ENCODE results near the gene AKTIP.
A peak's percentile ranks its signal among the peaks of the same experiment; 100 is the strongest.
"Not testable (repeated sequence)": the region's sequence is repeated elsewhere in the genome, so short reads cannot be mapped to it uniquely, and the experiment has no call there.

The AKTIP gene

DNA sequence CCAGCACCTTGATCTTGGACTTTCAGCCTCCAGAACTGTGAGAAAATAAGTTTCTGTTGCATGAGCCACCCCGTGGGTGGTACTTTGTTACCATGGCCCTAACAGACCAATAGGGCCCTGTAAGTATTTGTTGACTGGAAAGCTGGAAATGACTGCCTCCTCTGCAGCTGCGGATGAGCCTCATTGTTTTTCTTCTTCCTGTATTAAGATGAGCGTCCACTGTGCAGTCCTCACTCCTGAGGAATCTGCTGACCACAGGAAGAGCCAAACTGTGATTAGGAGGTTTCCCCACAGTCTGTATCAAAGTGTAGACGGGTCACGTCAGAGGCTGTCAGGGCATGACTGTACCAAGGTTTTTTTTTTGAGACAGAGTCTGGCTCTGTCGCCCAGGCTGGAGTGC is 12.2 kb upstream of the AKTIP start:
- no peak for DNase-seq

DNA sequence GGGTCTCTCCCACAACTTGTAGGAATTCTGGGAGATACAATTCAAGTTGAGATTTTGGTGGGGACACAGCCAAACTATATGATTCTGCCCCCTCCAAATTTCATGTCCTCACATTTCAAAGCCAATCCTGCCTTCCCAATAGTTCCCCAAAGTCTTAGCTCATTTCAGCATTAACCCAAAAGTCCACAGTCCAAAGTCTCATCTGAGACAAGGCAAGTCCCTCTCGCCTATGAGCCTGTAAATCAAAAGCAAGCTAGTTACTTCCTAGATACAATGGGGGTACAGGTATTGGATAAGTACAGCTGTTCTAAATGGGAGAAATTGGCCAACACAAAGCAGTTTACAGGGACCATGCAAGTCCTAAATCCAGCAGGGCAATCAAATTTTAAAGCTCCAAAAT is 9.8 kb upstream of the AKTIP start:
- not testable (repeated sequence) for DNase-seq

DNA sequence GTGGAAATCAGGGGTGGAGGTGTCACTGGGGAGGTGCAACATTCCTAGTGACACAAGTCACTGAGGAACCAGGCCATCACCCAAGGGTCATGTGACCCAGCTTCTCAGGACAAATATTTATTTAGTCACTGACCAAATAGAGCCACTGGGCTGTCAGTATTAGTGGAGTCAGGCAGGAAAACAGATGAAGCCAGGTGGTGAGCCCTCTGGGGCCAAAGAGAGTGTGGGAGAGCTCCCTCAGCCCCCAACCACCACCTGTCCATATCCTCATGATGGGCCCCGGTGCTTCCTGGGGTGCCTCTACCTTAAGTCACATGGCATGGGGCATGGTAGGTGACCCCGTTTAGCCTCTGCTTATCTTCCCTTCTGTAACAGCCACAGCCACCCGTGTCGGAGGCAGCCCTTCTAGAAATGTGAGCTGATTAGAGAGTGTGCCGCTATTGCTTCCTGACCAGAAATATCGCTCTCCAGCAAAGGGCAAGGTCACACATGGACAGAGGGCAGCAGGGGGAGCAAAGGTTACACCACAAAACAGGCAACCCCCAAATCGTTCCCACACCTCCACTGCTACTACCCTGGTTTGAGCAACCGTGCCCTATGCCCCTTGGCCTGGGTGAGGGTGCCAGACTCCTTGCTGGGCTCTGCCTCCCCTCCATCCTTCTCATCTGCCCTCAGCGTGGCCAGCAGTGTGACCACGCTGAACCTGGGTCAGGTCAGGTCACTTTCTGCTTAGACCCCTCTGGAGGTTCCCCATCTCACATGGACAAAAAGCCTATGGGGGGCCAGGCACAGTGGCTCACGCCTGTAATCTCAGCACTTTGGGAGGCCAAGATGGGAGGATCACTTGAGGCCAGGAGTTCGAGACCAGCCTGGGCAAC is 8.6 kb upstream of the AKTIP start:
- DNase-seq, result no peak

DNA sequence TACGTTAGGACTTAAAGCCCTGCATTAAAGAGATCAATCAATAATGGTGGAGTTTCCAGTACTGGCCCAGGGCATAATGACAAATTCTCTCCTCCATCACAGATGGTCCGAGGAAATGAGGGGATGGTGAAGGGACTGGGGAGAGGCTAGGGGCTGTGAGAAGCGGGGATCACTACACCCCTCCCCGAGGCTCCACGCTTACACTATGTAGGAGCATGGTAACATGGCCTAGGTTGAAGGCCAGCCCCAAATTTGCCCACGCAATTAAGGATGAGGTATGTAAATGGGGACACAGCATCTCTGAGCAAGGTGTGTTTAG is 8.0 kb upstream of the AKTIP start:
- DNase-seq, result no peak

DNA sequence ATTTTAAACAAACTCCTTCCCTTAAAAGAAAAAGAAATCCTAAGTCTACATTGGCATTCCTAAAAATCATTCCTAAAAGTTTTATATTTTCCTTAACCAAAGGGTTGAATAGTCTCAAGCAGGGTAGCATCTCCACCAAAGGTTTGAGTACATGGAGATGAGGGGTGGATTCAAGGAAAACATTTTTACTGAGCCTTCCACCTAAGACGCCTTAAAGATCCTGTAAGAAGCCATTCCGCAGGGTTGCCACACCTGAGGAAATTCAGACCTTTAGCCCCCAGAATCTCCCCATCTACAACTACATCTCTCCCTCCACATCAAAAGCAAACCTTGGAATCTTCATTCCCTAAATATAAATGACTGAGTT is 7.7 kb upstream of the AKTIP start:
- no peak for DNase-seq

DNA sequence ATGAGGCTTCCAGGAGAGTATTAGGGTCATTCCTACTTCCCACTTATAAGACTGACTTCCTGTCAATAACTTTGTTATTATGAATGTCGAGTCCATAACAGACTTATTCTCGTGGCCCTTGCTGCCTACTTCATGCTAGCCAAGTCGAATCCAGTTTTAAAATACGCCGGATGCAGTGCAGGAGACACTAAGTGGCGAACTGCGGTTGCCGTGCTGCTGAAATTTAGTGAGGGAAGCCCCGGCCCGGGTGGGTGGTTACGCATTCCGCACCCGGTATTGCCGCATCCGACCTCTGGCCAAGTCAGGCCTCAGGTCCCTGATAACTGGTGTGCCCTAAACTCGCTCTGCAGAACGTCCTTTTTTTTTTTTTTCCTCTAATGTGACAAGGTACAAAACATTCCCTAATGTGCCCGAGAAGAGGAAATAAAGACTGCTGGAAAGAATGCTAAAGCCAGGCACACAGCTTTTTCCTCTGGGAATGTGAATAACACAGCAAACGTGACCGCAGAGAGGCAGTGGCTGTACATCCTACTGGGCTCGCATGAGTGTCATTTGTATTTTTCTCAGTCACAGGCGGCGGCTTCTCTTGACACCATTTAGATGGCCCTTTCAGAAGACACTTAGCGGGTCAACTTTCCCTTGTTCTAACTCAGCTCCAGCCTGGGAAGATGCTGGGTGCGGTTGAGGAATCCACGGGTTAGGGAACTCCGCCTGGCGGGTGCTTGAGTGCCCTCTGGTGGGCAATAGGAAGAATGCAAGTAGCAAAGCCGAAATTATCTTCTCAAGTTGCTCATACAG is 7.1 kb upstream of the AKTIP start:
- DNase-seq, result peak; percentile 72

DNA sequence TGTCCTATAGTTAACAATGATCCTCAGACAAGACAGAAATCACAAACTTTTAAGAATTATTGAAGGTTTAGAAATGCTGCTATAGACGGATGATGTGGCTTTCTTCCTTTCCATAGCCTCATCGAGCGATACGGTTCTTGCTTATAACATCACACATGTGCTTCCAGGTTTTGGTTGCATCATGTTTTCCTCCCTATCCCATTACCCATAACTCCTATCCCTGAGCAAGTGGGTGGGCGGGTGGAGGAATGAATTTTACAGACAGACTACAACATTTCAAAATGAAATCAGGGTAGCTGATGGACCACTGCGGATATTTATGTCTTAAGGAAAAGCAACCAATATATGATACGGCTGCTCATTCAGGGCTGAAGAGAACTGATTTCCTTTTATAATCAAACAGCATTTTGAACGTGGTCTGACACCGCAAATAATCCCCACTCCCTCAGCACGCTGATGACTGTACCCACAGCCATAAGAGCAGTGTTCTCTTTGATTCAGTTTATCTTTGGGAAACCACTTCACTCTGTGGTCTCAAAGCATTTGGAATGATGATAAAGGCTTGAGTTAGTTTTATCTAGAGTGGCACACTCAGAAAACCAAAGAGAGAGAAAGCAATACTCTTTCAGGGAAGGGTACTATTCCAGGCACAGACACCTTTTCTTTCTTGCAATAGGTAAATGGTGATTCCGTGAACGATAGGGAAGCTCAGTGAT is 4.6 kb upstream of the AKTIP start:
- DNase-seq, result no peak

DNA sequence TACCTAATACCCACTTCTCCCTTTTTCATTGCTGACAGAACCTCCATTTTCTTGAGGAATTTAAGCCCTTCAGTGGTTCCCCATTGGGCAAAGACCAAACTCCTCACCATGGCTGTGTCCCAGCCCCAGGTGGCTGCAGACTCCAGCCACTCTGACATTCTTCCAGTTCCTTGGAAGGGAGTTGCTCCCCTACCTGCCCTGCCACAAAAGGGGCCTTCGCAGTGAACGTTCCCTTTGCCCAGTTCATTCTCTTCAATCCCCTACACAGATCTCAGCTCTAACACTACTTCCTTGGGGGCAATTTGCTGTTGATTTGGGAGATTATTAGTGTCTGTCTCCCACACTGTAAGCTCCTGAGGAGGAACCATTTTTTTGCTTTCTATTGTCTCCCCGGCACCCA is 3.2 kb upstream of the AKTIP start:
- no peak for DNase-seq

DNA sequence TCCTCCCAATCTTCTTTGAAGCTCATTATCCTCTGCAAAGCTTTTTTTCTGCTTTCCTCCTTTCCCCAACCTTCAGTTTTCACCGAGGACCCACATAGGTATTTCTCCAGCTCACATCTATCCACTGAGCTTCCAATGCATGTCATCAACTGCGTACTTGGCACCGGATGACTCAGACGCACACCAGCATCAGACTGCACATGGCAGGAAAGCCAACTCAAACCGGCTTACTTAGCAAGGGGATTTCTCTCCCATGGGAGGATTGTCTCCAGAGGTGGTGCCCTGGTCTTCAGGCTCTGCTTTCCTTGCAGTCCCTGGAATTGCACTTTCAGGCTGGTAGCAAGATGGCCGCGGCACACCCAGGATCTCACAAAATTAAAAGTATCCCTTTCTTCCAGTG is 1.7 kb upstream of the AKTIP start:
- no peak for DNase-seq

DNA sequence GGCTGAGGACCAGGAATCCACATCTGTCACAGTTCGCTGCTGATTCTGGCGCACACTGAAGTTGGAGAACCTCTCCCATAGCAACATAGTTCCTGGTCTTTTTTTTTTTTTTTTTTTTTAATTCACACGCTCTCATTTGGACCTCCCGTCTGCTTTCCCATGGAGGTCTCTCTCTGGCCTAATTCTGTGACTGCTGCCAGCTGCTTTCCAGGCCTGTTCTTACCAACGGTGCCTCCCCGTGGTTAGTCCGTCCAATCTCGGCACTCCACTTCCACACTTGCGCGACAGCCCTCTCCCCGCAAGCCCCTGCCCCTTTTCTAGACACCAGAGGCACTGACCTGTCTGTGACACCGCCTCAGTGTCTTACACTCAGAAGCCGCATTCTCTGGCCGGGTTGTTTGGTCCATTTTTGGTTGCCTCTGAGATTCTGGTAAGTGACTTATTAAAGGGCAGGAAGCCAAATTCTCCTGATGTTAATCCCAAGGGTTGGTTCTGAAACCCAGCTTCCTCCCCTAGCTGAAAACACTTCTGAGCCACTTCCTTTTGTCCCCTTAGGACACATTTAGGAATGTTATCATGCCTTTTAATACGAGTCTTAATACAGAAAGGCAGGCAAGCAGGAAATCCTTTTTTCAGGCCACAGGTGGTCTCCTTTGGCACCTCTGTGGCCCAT is 1.1 kb upstream of the AKTIP start:
- DNase-seq, result peak; percentile 78

DNA sequence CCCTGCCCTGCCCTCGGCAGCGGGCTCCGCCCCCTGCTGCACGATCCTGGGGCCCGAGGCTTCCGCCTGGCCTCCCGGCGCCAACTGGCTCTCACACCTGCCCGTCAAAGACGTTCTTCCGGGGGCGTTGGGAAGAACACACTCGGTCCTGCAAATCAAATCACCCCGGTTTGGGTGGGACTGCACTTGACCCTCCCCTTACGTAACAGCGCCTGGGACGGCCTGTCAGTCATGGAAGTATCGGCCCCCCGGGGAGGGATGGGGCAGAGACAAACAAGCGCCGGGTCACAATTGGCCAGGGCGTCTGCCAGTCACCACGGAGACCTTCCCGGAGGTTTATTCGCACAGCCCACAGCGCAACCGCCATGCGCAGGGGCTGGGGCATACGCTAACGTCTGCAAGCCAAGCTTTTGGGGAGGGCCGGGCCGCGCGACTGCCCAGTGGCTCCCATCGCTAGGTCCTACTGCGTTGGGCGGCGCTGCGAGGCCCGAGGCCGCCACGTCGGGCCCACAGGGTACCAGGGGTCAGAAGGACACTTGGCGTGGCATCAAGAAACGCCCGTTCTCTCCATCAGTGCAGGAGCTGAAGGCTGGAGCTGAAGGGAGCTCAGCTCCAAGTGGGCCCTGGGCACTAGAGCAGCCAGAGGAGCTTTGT is 388 bp upstream of the AKTIP start:
- peak; percentile 100 for DNase-seq

DNA sequence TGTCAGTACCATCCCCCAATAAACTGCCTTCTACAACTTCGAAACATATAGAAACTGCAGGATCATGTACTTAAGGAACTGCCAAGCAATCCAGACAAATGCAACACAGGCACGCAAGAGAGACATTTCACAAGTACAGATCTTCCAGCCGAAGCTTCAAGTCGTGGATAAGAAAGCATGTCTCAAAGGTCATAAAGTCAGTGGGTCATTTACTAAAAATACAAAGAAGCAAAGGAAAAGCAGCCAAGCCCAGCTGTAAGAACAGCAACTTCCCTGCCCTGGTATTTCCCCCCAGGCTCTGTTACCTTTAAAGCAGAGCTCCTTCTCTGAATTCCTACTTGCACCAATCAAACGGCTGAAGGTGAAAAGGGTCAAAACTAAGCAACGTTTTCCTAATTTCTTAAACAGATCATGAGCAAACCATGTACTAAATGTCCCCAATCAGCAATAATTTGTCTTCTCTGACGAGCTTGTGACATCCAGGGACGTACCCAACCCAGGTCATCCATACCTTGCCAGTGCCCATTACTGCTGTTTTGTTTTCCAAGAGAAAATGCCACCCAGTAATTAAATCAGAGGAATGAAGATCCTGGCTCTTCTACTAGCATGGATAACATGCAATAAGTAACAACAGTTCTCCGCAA is 1.7 kb downstream of the AKTIP start:
- no peak for DNase-seq

DNA sequence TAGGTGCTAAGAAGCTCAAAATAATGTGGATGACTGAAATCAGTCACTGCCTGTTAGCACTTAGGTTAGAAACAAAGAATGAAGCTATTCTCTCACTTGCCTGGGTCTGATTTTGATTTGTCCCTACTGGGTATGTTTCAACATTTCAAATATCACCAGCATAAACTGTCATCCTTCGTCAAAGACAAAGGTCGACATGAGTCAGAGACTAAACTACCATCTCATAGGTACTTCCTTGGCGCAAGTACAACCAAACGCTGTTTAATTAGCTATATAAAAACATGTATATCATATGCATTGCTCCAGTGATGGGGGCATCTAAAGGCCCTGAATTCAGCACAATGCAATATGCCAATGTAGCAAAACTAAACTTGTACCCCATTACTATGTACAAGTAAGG is 4.0 kb downstream of the AKTIP start:
- no peak for DNase-seq

DNA sequence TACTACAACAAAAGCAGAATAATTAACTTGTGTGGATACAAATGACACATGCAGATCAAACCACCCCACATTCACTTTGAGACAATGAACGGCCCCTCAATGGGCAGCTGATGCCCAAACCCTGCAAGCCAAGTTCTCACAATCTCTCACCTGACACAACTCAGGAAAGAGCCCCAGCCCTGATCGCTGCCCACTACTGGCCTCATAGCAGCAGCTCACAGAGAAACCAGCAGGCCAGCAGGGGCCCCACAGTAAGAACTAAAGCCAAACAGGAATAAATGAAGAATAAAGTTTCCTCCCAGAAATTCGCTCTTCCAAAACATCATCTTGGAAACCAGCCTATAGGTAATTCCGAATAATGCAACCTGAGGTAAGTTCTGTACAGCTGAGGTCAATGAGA is 7.7 kb downstream of the AKTIP start:
- DNase-seq, result no peak

DNA sequence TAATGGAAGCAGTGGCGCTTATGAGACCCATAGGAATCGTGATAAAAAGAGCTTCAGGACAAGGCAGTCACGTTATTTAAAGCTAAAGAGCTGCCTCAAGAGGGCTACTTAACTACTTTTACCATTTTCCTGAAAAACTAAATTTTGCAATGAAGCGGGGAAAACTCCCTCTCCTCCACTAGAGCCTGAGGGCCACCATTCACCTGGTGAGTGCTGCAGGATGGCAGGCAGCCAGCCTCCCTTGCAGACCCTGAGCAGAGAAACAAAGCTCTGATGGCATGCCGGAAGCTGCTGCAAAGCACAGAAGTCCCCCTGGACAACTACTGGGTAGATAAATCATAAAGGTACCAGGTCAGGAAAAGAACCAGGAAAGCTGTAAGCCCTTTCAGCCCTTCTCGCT is 8.4 kb downstream of the AKTIP start:
- DNase-seq, result no peak

DNA sequence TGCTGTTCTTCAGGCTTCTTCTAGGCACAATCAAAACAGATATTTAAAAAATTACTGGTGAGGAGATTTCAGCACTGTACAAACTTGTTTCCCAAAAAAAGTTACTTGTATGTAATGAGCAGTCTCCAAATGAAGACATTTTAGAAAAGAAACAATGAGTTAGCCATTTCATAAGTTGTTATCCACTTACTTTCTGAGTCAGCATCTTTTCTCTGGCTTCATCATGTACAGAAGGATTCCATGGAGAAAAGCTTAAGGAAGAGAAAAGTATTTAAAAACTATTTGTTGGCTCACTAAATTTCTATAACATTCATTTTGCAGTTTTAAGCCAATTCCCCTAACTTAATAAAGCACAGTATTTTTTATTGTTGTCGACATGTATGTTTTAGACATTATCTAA is 10.5 kb downstream of the AKTIP start:
- DNase-seq, result no peak

DNA sequence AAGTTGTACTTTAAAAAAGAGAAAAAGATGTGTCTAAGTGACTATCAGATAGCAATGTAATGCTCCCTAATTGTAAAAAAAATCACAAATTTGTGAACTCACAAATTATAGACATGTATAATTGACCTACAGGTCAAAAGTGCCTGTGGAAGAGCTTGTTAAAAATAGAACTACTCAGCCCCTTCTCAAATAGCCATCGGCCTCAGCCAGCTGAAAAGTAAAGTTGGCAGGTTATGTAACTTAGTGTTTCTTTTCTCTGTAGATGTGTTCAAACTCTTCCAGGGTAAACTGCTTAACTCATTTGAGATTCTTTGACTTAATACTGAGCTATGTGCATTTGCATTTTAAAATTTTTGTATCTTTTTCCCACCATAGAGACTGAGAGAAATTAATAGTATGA is 13.3 kb downstream of the AKTIP start:
- no peak for DNase-seq

DNA sequence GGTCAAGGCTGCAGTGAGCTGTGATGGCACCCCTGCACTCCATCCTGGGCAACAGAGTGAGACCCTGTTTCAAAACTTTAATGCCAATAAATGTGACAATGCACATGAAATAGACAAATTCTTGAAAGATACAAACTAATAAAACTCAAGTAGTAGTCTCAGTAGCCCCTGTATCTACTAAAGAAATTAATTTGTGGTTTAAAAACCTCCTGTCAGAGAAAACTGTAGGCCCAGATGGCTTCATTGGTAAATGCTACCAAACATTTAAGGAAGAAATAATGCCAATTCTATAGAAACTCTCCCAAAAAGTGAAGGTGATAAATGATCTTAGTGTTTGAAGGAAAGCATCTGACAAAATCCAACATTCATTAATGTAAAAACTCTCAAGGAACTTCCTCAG is 16.8 kb downstream of the AKTIP start:
- no peak for DNase-seq

DNA sequence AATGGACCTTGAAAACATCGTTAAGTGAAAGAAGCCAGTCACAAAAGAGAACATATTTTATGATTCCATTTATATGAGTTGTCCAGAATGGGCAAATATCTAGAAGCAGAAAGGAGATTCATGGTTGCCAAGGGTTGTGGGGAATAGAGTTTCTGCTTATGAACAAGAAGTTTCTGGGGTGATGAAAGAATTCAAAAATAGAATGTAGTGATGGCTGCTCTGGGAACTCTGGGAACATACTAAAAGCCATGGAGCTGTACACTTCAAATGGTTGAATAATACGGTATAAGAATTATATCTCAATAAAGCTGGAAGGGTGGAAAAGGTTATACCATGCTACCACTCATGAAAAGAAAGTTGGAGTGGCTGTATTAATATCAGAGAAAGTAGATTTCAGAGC is 18.5 kb downstream of the AKTIP start:
- DNase-seq, result no peak

DNA sequence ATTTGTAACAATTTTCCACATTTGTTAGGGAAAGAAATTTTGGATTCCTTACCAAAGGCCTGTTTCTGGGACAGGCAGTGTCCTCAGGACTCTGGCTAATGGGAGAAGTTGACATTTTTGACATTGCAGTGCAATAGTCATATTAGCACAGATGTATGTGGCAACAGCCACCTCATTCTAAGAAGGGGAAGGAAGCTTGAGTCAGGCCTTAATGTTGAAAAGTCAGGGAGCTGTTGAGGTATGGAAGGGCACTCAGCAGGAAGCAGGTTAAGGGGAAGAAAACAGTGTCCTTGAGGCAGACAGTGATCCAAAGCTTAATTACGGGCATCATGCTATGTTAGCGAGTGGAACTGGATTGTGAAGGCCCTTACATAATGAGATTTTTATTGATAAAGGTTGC is 20.9 kb downstream of the AKTIP start:
- DNase-seq, result no peak

DNA sequence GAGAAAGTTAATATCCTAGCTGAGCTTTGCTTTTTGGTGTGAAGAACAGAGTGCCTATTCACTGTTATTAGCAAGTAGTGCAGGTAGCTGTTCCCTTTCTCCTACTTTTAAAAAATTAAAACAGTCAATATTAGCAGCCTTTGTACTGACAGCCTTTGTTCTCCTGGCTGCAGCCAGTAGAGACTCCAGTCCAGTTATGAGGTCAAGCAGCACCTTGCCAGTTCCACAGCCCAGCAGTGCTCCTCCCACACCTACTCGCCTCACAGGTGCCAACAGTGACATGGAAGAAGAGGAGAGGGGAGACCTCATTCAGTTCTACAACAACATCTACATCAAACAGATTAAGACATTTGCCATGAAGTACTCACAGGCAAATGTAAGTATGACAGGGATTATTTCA is 22.6 kb downstream of the AKTIP start:
- no peak for DNase-seq

DNA sequence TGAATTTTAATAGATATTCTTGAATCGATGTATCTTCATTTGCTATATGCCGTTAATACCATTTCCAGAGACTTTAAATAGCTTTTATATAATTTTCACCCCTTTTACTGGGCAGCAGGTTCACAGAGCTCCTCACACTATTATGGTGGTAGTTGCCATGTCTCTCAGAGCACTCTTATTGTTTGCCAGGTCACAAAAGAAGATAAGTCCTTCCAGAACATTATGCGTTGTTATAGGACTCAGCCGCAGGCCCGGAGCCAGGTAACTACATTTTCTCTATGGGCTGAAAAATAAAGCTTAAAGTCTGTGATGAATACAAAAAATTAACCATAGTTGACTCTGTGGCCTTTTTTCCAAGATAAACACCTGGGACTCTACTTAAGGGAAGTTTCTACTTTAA is 24.0 kb downstream of the AKTIP start:
- DNase-seq, result no peak

Measured in right hindlimb (tissue), 1 donor.